ENCODE results near the gene LRFN5. TPM values are rescaled to one million over a fixed set of nuclear protein-coding genes. Genes with fewer than 3 reads are reported as not detected.
A peak's percentile ranks its signal among the peaks of the same experiment; 100 is the strongest.
"Not testable (repeated sequence)": the region's sequence is repeated elsewhere in the genome, so short reads cannot be mapped to it uniquely, and the experiment has no call there.

The LRFN5 gene
- total and polyA plus RNA-seq, 2 of the 13 experiments (the other 11 are each of a cell fraction or from before 2014, with no cell fraction given), result not detected

GRCh38 chr14:41597647-41598046, 9.0 kb upstream of the LRFN5 start (continued):
- TF ChIP-seq, protein P1, sequence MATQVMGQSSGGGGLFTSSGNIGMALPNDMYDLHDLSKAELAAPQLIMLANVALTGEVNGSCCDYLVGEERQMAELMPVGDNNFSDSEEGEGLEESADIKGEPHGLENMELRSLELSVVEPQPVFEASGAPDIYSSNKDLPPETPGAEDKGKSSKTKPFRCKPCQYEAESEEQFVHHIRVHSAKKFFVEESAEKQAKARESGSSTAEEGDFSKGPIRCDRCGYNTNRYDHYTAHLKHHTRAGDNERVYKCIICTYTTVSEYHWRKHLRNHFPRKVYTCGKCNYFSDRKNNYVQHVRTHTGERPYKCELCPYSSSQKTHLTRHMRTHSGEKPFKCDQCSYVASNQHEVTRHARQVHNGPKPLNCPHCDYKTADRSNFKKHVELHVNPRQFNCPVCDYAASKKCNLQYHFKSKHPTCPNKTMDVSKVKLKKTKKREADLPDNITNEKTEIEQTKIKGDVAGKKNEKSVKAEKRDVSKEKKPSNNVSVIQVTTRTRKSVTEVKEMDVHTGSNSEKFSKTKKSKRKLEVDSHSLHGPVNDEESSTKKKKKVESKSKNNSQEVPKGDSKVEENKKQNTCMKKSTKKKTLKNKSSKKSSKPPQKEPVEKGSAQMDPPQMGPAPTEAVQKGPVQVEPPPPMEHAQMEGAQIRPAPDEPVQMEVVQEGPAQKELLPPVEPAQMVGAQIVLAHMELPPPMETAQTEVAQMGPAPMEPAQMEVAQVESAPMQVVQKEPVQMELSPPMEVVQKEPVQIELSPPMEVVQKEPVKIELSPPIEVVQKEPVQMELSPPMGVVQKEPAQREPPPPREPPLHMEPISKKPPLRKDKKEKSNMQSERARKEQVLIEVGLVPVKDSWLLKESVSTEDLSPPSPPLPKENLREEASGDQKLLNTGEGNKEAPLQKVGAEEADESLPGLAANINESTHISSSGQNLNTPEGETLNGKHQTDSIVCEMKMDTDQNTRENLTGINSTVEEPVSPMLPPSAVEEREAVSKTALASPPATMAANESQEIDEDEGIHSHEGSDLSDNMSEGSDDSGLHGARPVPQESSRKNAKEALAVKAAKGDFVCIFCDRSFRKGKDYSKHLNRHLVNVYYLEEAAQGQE (IDR thresholded peaks at IDR 0.05; ENCODE audit: borderline replicate concordance in 1 of 2, low read depth in 1 of 2, low read length in 2 of 2), result no peak

DNA sequence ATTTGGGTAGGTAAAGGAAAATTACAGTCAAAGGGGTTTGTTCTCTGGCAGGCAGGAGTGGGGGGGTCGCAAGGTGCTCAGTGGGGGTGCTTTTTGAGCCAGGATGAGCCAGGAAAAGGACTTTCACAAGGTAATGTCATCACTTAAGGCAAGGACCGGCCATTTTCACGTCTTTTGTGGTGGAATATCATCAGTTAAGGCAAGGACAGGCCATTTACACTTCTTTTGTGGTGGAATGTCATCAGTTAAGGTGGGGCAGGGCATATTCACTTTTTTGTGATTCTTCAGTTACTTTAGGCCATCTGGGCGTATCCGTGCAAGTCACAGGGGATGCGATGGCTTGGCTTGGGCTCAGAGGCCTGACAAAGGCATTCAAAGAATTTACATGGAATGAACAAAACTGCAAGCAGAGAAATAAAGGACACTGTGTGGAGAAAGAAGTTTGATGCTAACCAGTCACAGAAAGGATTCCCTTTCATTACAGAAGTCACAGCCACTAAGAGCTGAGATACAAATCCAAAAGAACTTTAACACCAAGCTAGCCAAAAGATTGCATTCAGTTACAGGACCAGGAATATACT, 6.8 kb upstream of the LRFN5 start:
- H3K27ac ChIP-seq (ENCODE audit: extremely low read length, insufficient read depth, low read length); H3K4me3 ChIP-seq (replicated peaks in 1 of 3; ENCODE audit: insufficient read depth in 1 of 3, low read depth in 2 of 3, low read length in 3 of 3); H3K4me2 ChIP-seq (ENCODE audit: low read depth, low read length); H2AFZ ChIP-seq (ENCODE audit: low read length); in situ Hi-C loops (cut with HindIII; ENCODE audit: extremely low pct_ligation_motif_present, low pct_unique_long_range_greater_than_20kb); POLR2A ChIA-PET; H3K9me3 ChIP-seq (ENCODE audit: low read length); H3K36me3 ChIP-seq (replicated peaks in 1 of 2; ENCODE audit: control insufficient read depth in 1 of 2, insufficient read depth in 2 of 2, low read length in 2 of 2); H3K9ac ChIP-seq (ENCODE audit: insufficient read depth, low read depth, low read length); FAIRE-seq; DNase-seq (ENCODE audit: low spot score); H3K27me3 ChIP-seq (ENCODE audit: control insufficient read depth in 1 of 2, insufficient read depth in 2 of 2, low read length in 2 of 2); ATAC-seq; BruUV-seq (replicated peaks); H4K20me1 ChIP-seq (ENCODE audit: insufficient read depth, low read length); H3K4me1 ChIP-seq (ENCODE audit: insufficient read depth, low read length); H3K79me2 ChIP-seq (ENCODE audit: insufficient read depth, low read length): not testable (repeated sequence)
- intact Hi-C loops (cut with micrococcal nuclease; ENCODE audit: unreplicated experiment), result loop anchor here (1.0 kb wide), 2 partner anchors 320 to 1182 kb away; no protein-coding TSS in a partner anchor
- WGBS (ENCODE audit: low lambda C conversion rate), result 46% methylated on average over 6 of the region's 6 CpGs
- TF ChIP-seq ZNF543 (CRISPR knock-in tag; IDR thresholded peaks at IDR 0.05) (0 out of 2 replicates have a peak, but pooled peaks have one; percentile 13), ZNF816 (CRISPR knock-in tag; IDR thresholded peaks at IDR 0.05; ENCODE audit: borderline replicate concordance) (0 out of 2 replicates have a peak, but pooled peaks have one; percentile 6)
- CTCF ChIA-PET (ENCODE audit: low intra/inter-chr PET ratio, low total read pairs), result interaction anchor here (1.4 to 1.8 kb wide), 2 partner anchors 319 to 320 kb away, joined by 3 to 4 read pairs; no protein-coding TSS in a partner anchor

All from HepG2 (cell line).